ENCODE measurements around the gene NPRL2. TPM values are rescaled to one million over a fixed set of nuclear protein-coding genes. Genes with fewer than 3 reads are reported as not detected.

NPRL2 gene
- total and polyA plus RNA-seq, 2 of the 13 experiments (the other 11 are each of a cell fraction or from before 2014, with no cell fraction given): 30.6 to 51.4 TPM

GRCh38 chr3:50327943-50328691 is 22.5 kb downstream of the NPRL2 start, which contains the start of gene TUSC2 (continued):
- TF ChIP-seq ZNF407 (CRISPR knock-in tag; IDR thresholded peaks at IDR 0.05; ENCODE audit: not compliant biosample characterization) (peak; percentile 20), NFIB (CRISPR knock-in tag; IDR thresholded peaks at IDR 0.05; ENCODE audit: borderline replicate concordance) (no peak), ZNF235 (CRISPR knock-in tag; IDR thresholded peaks at IDR 0.05; ENCODE audit: borderline replicate concordance) (peak; percentile 69; the same call in 1 of the 2 replicates), THRA (CRISPR knock-in tag; IDR thresholded peaks at IDR 0.05; ENCODE audit: borderline replicate concordance) (peak; percentile 45), BORCS8-MEF2B (CRISPR knock-in tag; IDR thresholded peaks at IDR 0.05) (peak; percentile 33; the same call in 1 of the 2 replicates), TBL1XR1 (IDR thresholded peaks at IDR 0.05; ENCODE audit: borderline replicate concordance, low read length, partially characterized antibody) (no peak), ZNF788 (CRISPR knock-in tag; IDR thresholded peaks at IDR 0.05; ENCODE audit: borderline replicate concordance) (peak; percentile 50; the same call in 1 of the 2 replicates), KMT2B (CRISPR knock-in tag; IDR thresholded peaks at IDR 0.05) (peak; percentile 83), ZFP37 (CRISPR knock-in tag; IDR thresholded peaks at IDR 0.05; ENCODE audit: borderline replicate concordance) (no peak), CREM (IDR thresholded peaks at IDR 0.05) (peak; percentile 74), CREM (CRISPR knock-in tag; IDR thresholded peaks at IDR 0.05) (no peak), PAWR (CRISPR knock-in tag; IDR thresholded peaks at IDR 0.05; ENCODE audit: borderline replicate concordance) (0 out of 2 replicates have a peak, but pooled peaks have one; percentile 40), ZUFSP (CRISPR knock-in tag; IDR thresholded peaks at IDR 0.05; ENCODE audit: borderline replicate concordance) (no peak), IKZF1 (IDR thresholded peaks at IDR 0.05) (no peak), ZNF121 (CRISPR knock-in tag; IDR thresholded peaks at IDR 0.05) (peak; percentile 86)
- TF ChIP-seq, protein P1, sequence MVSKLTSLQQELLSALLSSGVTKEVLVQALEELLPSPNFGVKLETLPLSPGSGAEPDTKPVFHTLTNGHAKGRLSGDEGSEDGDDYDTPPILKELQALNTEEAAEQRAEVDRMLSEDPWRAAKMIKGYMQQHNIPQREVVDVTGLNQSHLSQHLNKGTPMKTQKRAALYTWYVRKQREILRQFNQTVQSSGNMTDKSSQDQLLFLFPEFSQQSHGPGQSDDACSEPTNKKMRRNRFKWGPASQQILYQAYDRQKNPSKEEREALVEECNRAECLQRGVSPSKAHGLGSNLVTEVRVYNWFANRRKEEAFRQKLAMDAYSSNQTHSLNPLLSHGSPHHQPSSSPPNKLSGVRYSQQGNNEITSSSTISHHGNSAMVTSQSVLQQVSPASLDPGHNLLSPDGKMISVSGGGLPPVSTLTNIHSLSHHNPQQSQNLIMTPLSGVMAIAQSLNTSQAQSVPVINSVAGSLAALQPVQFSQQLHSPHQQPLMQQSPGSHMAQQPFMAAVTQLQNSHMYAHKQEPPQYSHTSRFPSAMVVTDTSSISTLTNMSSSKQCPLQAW (CRISPR knock-in tag; IDR thresholded peaks at IDR 0.05): 0 out of 2 replicates have a peak, but pooled peaks have one; percentile 22

Measured in HepG2 (cell line).